CD4-positive, alpha-beta memory T cell (primary cell): ENCODE results near the gene NDUFV3. TPM values are rescaled to one million over a fixed set of nuclear protein-coding genes. Genes with fewer than 3 reads are reported as not detected.
A peak's percentile ranks its signal among the peaks of the same experiment; 100 is the strongest.

Source experiments
- CTCF ChIA-PET: fragments of 350-600 bp; sonication (Branson Sonifier 250); formaldehyde crosslinking; loops from one replicate; lab custom pipeline; 2021; ENCODE audit warnings: inconsistent platforms; ENCODE audit not compliant: partially characterized antibody; lab: Charles Lee
- POLR2A ChIA-PET: fragments of 350-600 bp; sonication (Branson Sonifier 250); formaldehyde crosslinking; loops from one replicate; lab custom pipeline; 2021; ENCODE audit not compliant: partially characterized antibody; lab: Charles Lee
- DNase-seq, 5 donors: peaks; one replicate each; pipeline versions ENCODE4 v3.0.0 to v3.0.0-alpha.2; 2020 to 2022; ENCODE audit warnings: mixed read lengths in 1 of 5
- H3K27ac ChIP-seq: one replicate; pipeline ENCODE4 v1.7.0; 2013; ENCODE audit warnings: low read depth, low read length
- H3K27me3 ChIP-seq: 2 replicates; pipeline ENCODE4 v1.7.0; 2013; ENCODE audit warnings: mild to moderate bottlenecking, low read length, moderate library complexity; ENCODE audit not compliant: insufficient read depth
- H3K36me3 ChIP-seq: 2 replicates; pipeline ENCODE4 v1.7.0; 2013; ENCODE audit warnings: mild to moderate bottlenecking, low read length, moderate library complexity; ENCODE audit not compliant: insufficient read depth
- H3K4me1 ChIP-seq: 2 replicates; pipeline ENCODE4 v1.7.0; 2013; ENCODE audit warnings: mild to moderate bottlenecking, low read length, moderate library complexity; ENCODE audit not compliant: insufficient read depth
- H3K4me3 ChIP-seq, 2 donors: one replicate each; pipeline ENCODE4 v1.7.0; 2013; ENCODE audit warnings: low read length in 2 of 2, mild to moderate bottlenecking in 1 of 2
- H3K9me3 ChIP-seq, 2 donors: one replicate each; pipeline ENCODE4 v1.7.0; 2013; ENCODE audit warnings: low read length in 2 of 2, control low read depth in 1 of 2; ENCODE audit not compliant: control insufficient read depth in 1 of 2
- H3K27ac Mint-ChIP-seq, 7 donors: one replicate each; pipeline ENCODE4 v1.8.0; 2020 to 2021; ENCODE audit warnings: mixed read lengths in 7 of 7, mild to moderate bottlenecking in 6 of 7, inconsistent platforms in 3 of 7, moderate library complexity in 3 of 7
- H3K27me3 Mint-ChIP-seq, 2 donors: one replicate each; pipeline ENCODE4 v1.8.0; 2020 to 2021; ENCODE audit warnings: mixed read lengths in 2 of 2
- H3K36me3 Mint-ChIP-seq, 2 donors: one replicate each; pipeline ENCODE4 v1.8.0; 2020 to 2021; ENCODE audit warnings: mixed read lengths in 2 of 2, inconsistent platforms in 1 of 2, mild to moderate bottlenecking in 1 of 2
- H3K4me1 Mint-ChIP-seq, 4 donors: one replicate each; pipeline ENCODE4 v1.8.0; 2020 to 2021; ENCODE audit warnings: mixed read lengths in 4 of 4, mild to moderate bottlenecking in 1 of 4
- H3K4me3 Mint-ChIP-seq, 8 donors: one replicate each; pipeline ENCODE4 v1.8.0; 2020 to 2021; ENCODE audit warnings: mixed read lengths in 8 of 8, mild to moderate bottlenecking in 7 of 8, moderate library complexity in 6 of 8, inconsistent platforms in 3 of 8
- H3K9me3 Mint-ChIP-seq, 8 donors: one replicate each; pipeline ENCODE4 v1.8.0; 2020 to 2021; ENCODE audit warnings: mixed read lengths in 8 of 8, mild to moderate bottlenecking in 5 of 8, inconsistent platforms in 3 of 8, moderate library complexity in 1 of 8
- intact Hi-C: fragments of 100-400 bp; cut with micrococcal nuclease; formaldehyde crosslinking; loops from one replicate; pipeline ENCODE4 v1.15.1; 2023
- polyA plus RNA-seq, 2 donors: library from polyadenylated mRNA; unstranded; fragments of 300-500 nt; fragmentation: Illumina TruSeq; gene quantifications; one replicate each; pipeline ENCODE4 v1.2.3, GENCODE V29; 2021
- total RNA-seq, 2 experiments: library from RNA; stranded (reverse); gene quantifications; one replicate each; pipeline ENCODE4 v1.2.3, GENCODE V29; 2021

NDUFV3 gene
- 10 to 100 TPM; 28.1 to 33.2 TPM for total RNA-seq
- 10 to 100 TPM in 1 of 2 donors, 1 to 10 TPM in 1; 9.1 to 23.6 TPM for polyA plus RNA-seq

- no peaks in the 10 kb centered on the region for H3K27me3 ChIP-seq
- peaks cover 9% of the 10 kb centered on the region for H3K36me3 ChIP-seq
- H3K27me3 Mint-ChIP-seq, result no peaks in the 10 kb centered on the region
- peaks cover 15% of the 10 kb centered on the region for H3K4me1 ChIP-seq
- H3K4me3 Mint-ChIP-seq, result peak within 1 kb of the TSS; percentile 87 to 94 (median 91)
- peak within 1 kb of the TSS; percentile 69 to 79 for H3K4me3 ChIP-seq
- H3K27ac ChIP-seq, result peak within 1 kb of the TSS; percentile 95
- intact Hi-C loops, result loop anchor here (1.0 to 10.0 kb wide), 3 partner anchors 14 to 398 kb away; partner anchors contain the start of genes PKNOX1, RSPH1 and WDR4
- H3K4me1 Mint-ChIP-seq, result peaks cover 9 to 26% (median 13%) of the 10 kb centered on the region in 4 donors
- CTCF ChIA-PET, result interaction anchor here (1.0 to 1.3 kb wide), 2 partner anchors 8 to 16 kb away, joined by 3 read pairs; no protein-coding TSS in a partner anchor
- no peaks in the 10 kb centered on the region for H3K9me3 ChIP-seq
- H3K9me3 Mint-ChIP-seq, result no peaks in the 10 kb centered on the region
- POLR2A ChIA-PET, result interaction anchor here (0.7 to 2.5 kb wide), 13 partner anchors 10 to 1446 kb away, joined by 3 to 54 read pairs (median 4); partner anchors contain the start of genes CFAP410, HSF2BP, PKNOX1 and RRP1B
- peak within 1 kb of the TSS; percentile 90 to 99 (median 97) for H3K27ac Mint-ChIP-seq
- DNase-seq, result peak; percentile 97 to 100 (median 98)
- peaks cover 8 to 19% of the 10 kb centered on the region in 2 donors for H3K36me3 Mint-ChIP-seq
These were observed at the start of gene NDUFV3 for GRCh38 chr21:42892931-42893755. Gene NDUFV3 (plus strand): TSS chr21:42893309. CDS start chr21:42893334, 25 bp downstream.

- Mint-ChIP-seq H3K4me1 (peaks cover 0 to 3% (median under 1%) of the 10 kb centered on the region in 4 donors), H3K4me3 (no peak overlapping the region), H3K27ac (no peak overlapping the region), H3K27me3 (no peaks in the 10 kb centered on the region), H3K36me3 (peaks cover 46 to 47% of the 10 kb centered on the region in 2 donors), H3K9me3 (peaks cover 0 to 3% (median 0%) of the 10 kb centered on the region in 8 donors)
- Histone ChIP-seq H3K36me3 (peaks cover 55% of the 10 kb centered on the region), H3K9me3 (no peaks in the 10 kb centered on the region), H3K4me1 (no peaks in the 10 kb centered on the region), H3K4me3 (no peak overlapping the region), H3K27me3 (no peaks in the 10 kb centered on the region), H3K27ac (no peak overlapping the region)
- intact Hi-C loops, result no loop called here
- CTCF ChIA-PET, result no interaction called here
- POLR2A ChIA-PET, result no interaction called here
- no peak for DNase-seq
These were observed 48.5 kb upstream of the NDUFV3 start for GRCh38 chr21:42844411-42845113.

- Mint-ChIP-seq H3K9me3 (peaks cover 0 to 3% (median 0%) of the 10 kb centered on the region in 8 donors), H3K27me3 (no peaks in the 10 kb centered on the region), H3K4me1 (peaks cover 0 to 3% (median under 1%) of the 10 kb centered on the region in 4 donors), H3K27ac (no peak overlapping the region), H3K36me3 (peaks cover 53 to 54% of the 10 kb centered on the region in 2 donors), H3K4me3 (no peak overlapping the region)
- DNase-seq, result no peak
- CTCF ChIA-PET, result no interaction called here
- Histone ChIP-seq H3K27me3 (no peaks in the 10 kb centered on the region), H3K4me1 (no peaks in the 10 kb centered on the region), H3K9me3 (no peaks in the 10 kb centered on the region), H3K27ac (no peak overlapping the region), H3K36me3 (peaks cover 50% of the 10 kb centered on the region), H3K4me3 (no peak overlapping the region)
- POLR2A ChIA-PET, result no interaction called here
- intact Hi-C loops, result no loop called here
These were observed 47.7 kb upstream of the NDUFV3 start for GRCh38 chr21:42845296-42845965.

GRCh38 chr21:42846221-42846620 is 46.9 kb upstream of the NDUFV3 start:
- H3K36me3 Mint-ChIP-seq, result peaks cover 53 to 60% of the 10 kb centered on the region in 2 donors
- Histone ChIP-seq H3K36me3 (peaks cover 48% of the 10 kb centered on the region), H3K27ac (no peak overlapping the region), H3K9me3 (no peaks in the 10 kb centered on the region), H3K4me1 (no peaks in the 10 kb centered on the region), H3K27me3 (no peaks in the 10 kb centered on the region), H3K4me3 (no peak overlapping the region)
- POLR2A ChIA-PET, result no interaction called here
- H3K4me1 Mint-ChIP-seq, result peaks cover 0 to 4% (median 2%) of the 10 kb centered on the region in 4 donors
- no peak for DNase-seq
- peaks cover 0 to 3% (median 0%) of the 10 kb centered on the region in 8 donors for H3K9me3 Mint-ChIP-seq
- no peak overlapping the region for H3K4me3 Mint-ChIP-seq
- CTCF ChIA-PET, result no interaction called here
- no peaks in the 10 kb centered on the region for H3K27me3 Mint-ChIP-seq
- intact Hi-C loops, result no loop called here
- peak overlapping the region in 1 of 7 donors; percentile 4 for H3K27ac Mint-ChIP-seq

GRCh38 chr21:42847051-42847707 is 45.9 kb upstream of the NDUFV3 start:
- Mint-ChIP-seq H3K36me3 (peaks cover 53 to 66% of the 10 kb centered on the region in 2 donors), H3K4me3 (no peak overlapping the region), H3K27ac (peak overlapping the region in 1 of 7 donors; percentile 21), H3K9me3 (peaks cover 0 to 3% (median 0%) of the 10 kb centered on the region in 8 donors), H3K27me3 (no peaks in the 10 kb centered on the region), H3K4me1 (peaks cover 0 to 7% (median 2%) of the 10 kb centered on the region in 4 donors)
- Histone ChIP-seq H3K4me1 (no peaks in the 10 kb centered on the region), H3K27me3 (no peaks in the 10 kb centered on the region), H3K4me3 (no peak overlapping the region), H3K9me3 (no peaks in the 10 kb centered on the region), H3K27ac (no peak overlapping the region), H3K36me3 (peaks cover 55% of the 10 kb centered on the region)
- POLR2A ChIA-PET, result no interaction called here
- DNase-seq, result no peak
- CTCF ChIA-PET, result no interaction called here
- intact Hi-C loops, result no loop called here

GRCh38 chr21:42847726-42848125 is 45.4 kb upstream of the NDUFV3 start:
- H3K4me1 ChIP-seq, result no peaks in the 10 kb centered on the region
- no peak overlapping the region for H3K4me3 ChIP-seq
- peaks cover 0 to 3% (median 0%) of the 10 kb centered on the region in 8 donors for H3K9me3 Mint-ChIP-seq
- no peaks in the 10 kb centered on the region for H3K27me3 Mint-ChIP-seq
- H3K4me1 Mint-ChIP-seq, result peaks cover 0 to 7% (median 2%) of the 10 kb centered on the region in 4 donors
- no peaks in the 10 kb centered on the region for H3K9me3 ChIP-seq
- DNase-seq, result no peak
- H3K27me3 ChIP-seq, result no peaks in the 10 kb centered on the region
- no peak overlapping the region for H3K4me3 Mint-ChIP-seq
- CTCF ChIA-PET, result no interaction called here
- H3K36me3 ChIP-seq, result peaks cover 53% of the 10 kb centered on the region
- intact Hi-C loops, result no loop called here
- H3K27ac ChIP-seq, result no peak overlapping the region
- peaks cover 52 to 67% of the 10 kb centered on the region in 2 donors for H3K36me3 Mint-ChIP-seq
- POLR2A ChIA-PET, result no interaction called here
- peak overlapping the region in 1 of 7 donors; percentile 23 for H3K27ac Mint-ChIP-seq
